Endothelial cell (in vitro differentiated cells): ENCODE measurements around the gene GDPD1. TPM values are rescaled to one million over a fixed set of nuclear protein-coding genes. Genes with fewer than 3 reads are reported as not detected.

Source experiments
- DNase-seq: peaks from one replicate; pipeline ENCODE4 v3.0.0; 2021; ENCODE audit warnings: low spot score
- H3K27ac Mint-ChIP-seq: one replicate; pipeline ENCODE4 v1.8.0; 2021; ENCODE audit warnings: mixed read lengths, inconsistent platforms; ENCODE audit not compliant: unreplicated experiment
- H3K27me3 Mint-ChIP-seq: one replicate; pipeline ENCODE4 v1.8.0; 2021; ENCODE audit warnings: mild to moderate bottlenecking, moderate library complexity, mixed read lengths, inconsistent platforms; ENCODE audit not compliant: unreplicated experiment
- H3K36me3 Mint-ChIP-seq: one replicate; pipeline ENCODE4 v1.8.0; 2021; ENCODE audit warnings: mild to moderate bottlenecking, low read depth, mixed read lengths, inconsistent platforms; ENCODE audit not compliant: unreplicated experiment
- H3K4me1 Mint-ChIP-seq: one replicate; pipeline ENCODE4 v1.8.0; 2021; ENCODE audit warnings: mild to moderate bottlenecking, mixed read lengths, inconsistent platforms; ENCODE audit not compliant: unreplicated experiment
- H3K4me3 Mint-ChIP-seq: one replicate; pipeline ENCODE4 v1.8.0; 2021; ENCODE audit warnings: mild to moderate bottlenecking, mixed read lengths, inconsistent platforms; ENCODE audit not compliant: unreplicated experiment
- H3K9me3 Mint-ChIP-seq: one replicate; pipeline ENCODE4 v1.8.0; 2021; ENCODE audit warnings: mixed read lengths, inconsistent platforms; ENCODE audit not compliant: unreplicated experiment
- CTCF ChIP-seq: fragments of 200-600 bp; sonication (generic); IDR thresholded peaks from one replicate; pipeline ENCODE4 v1.5.0; 2021; ENCODE audit warnings: antibody characterized with exemption; ENCODE audit not compliant: unreplicated experiment
- total RNA-seq: library from RNA; stranded (reverse); fragmentation: NEBNext Ultra II Directional; extraction: Animal tissue kit (Norgen Biotek cat#: 25700); gene quantifications from one replicate; pipeline ENCODE4 v1.2.1, GENCODE V29; 2021; ENCODE audit not compliant: unreplicated experiment

The GDPD1 gene
- total RNA-seq, 1 donor from 2014 or later = 3.1 TPM

GRCh38 chr17:59315866-59316265, 95.6 kb downstream of the GDPD1 start:
- no peak for TF ChIP-seq CTCF
- H3K27me3 Mint-ChIP-seq = no peaks in the 10 kb centered on the region
- no peak overlapping the region for H3K4me3 Mint-ChIP-seq

More at GRCh38 chr17:59315866-59316265, 95.6 kb downstream of the GDPD1 start:
- H3K4me1 Mint-ChIP-seq = no peaks in the 10 kb centered on the region
- no peaks in the 10 kb centered on the region for H3K9me3 Mint-ChIP-seq
- no peaks in the 10 kb centered on the region for H3K36me3 Mint-ChIP-seq
- no peak for DNase-seq
- no peak overlapping the region for H3K27ac Mint-ChIP-seq

Other genes with a start within 250 kb of the GDPD1 start
- gene TRIM37, start 113.6 kb upstream of the GDPD1 start, total RNA-seq = 24.8 TPM
- gene SKA2, start 65.3 kb upstream of the GDPD1 start, total RNA-seq = 44.3 TPM
- 16.0 TPM for gene PRR11, start 64.8 kb upstream of the GDPD1 start, total RNA-seq
- 19.7 TPM for gene SMG8, start 10.5 kb upstream of the GDPD1 start, total RNA-seq
- gene YPEL2, start 111.1 kb downstream of the GDPD1 start, total RNA-seq = 16.7 TPM